Activated CD4-positive, alpha-beta T cell treated with anti-CD3 and anti-CD28 coated beads, Interleukin-2, amount 10 ng/mL, durations not matched to agents 7 days and 5 days (primary cell): Measurements from ENCODE around the gene PLA1A. TPM values are rescaled to one million over a fixed set of nuclear protein-coding genes. Genes with fewer than 3 reads are reported as not detected.

Experiments used
- total RNA-seq, 2 experiments: library from RNA; stranded (reverse); gene quantifications; one replicate each; pipeline ENCODE4 v1.2.3, GENCODE V29; 2021

PLA1A gene
- total RNA-seq, 2 experiments from 2014 or later: not detected

Other genes starting within 250 kb of the PLA1A start
- gene TMEM39A, start 134.3 kb upstream of the PLA1A start, total RNA-seq: 10 to 100 TPM; 24.6 to 32.5 TPM
- 10 to 100 TPM; 25.8 to 29.4 TPM for gene POGLUT1, start 128.9 kb upstream of the PLA1A start, total RNA-seq
- gene TIMMDC1, start 99.3 kb upstream of the PLA1A start, total RNA-seq: 10 to 100 TPM; 67.1 to 72.7 TPM
- gene CD80, start 38.3 kb upstream of the PLA1A start, total RNA-seq: 1 to 10 TPM; 7.2 to 7.4 TPM
- gene ADPRH, start 18.4 kb upstream of the PLA1A start, total RNA-seq: 1 to 10 TPM; 1.4 to 1.8 TPM
- gene POPDC2, start 62.7 kb downstream of the PLA1A start, total RNA-seq: 1 to 10 TPM; 1.7 to 2.9 TPM
- 10 to 100 TPM; 52.7 to 54.5 TPM for gene COX17, start 79.5 kb downstream of the PLA1A start, total RNA-seq
- gene CFAP91, start 105.1 kb downstream of the PLA1A start, total RNA-seq: not detected
- gene NR1I2, start 184.2 kb downstream of the PLA1A start, total RNA-seq: under 1 TPM in 1 of 2 experiments, not detected in 1; 0.10 TPM